Endothelial cell of umbilical vein (primary cell): ENCODE results near the gene CEACAM20. TPM values are rescaled to one million over a fixed set of nuclear protein-coding genes. Genes with fewer than 3 reads are reported as not detected.

ENCODE experiments used
- BruUV-seq: library from RNA; stranded (reverse); fragments of 400-500 nt; replicated peaks from 2 replicates; lab custom pipeline; 2021; lab: Mats Ljungman, UMichigan
- CTCF ChIA-PET: fragments of 300-600, 350-600 bp; sonication (Branson Sonifier 250); formaldehyde crosslinking; loops from one replicate; lab custom pipeline; 2021; ENCODE audit warnings: antibody characterized with exemption, inconsistent platforms; lab: Charles Lee
- POLR2A ChIA-PET: fragments of 300-600, 350-600 bp; sonication (Branson Sonifier 250); formaldehyde crosslinking; loops from one replicate; lab custom pipeline; 2021; ENCODE audit warnings: antibody characterized with exemption, inconsistent platforms; lab: Charles Lee
- DNase-seq: peaks from one replicate; pipeline ENCODE4 v3.0.0-alpha.2; 2011; ENCODE audit warnings: low read depth, low spot score
- FAIRE-seq: peaks from 2 replicates; lab custom pipeline; 2011; peaks lifted over from hg19 to GRCh38; lab: Jason Lieb, UNC
- H2AFZ ChIP-seq: 2 replicates; pipeline ENCODE4 v1.6.0; 2012; ENCODE audit warnings: low read depth, low read length, control low read depth, inconsistent platforms
- H3K27ac ChIP-seq: 2 replicates; pipeline ENCODE4 v1.5.1; 2011; ENCODE audit warnings: low read depth, mild to moderate bottlenecking, control low read depth, low read length, moderate library complexity; ENCODE audit not compliant: insufficient read depth
- H3K27me3 ChIP-seq, 2 experiments: 2 replicates each; pipeline versions ENCODE4 v1.6.0 to v1.6.1; 2011; ENCODE audit warnings: low read length in 2 of 2, mixed read lengths in 1 of 2; ENCODE audit not compliant: control insufficient read depth in 2 of 2, insufficient read depth in 2 of 2
- H3K36me3 ChIP-seq, 2 experiments: 2 replicates in 1 of 2; 3 replicates in 1 of 2; pipeline ENCODE4 v1.5.1; 2011; ENCODE audit warnings: low read length in 2 of 2, mild to moderate bottlenecking in 1 of 2, moderate library complexity in 1 of 2; ENCODE audit not compliant: control insufficient read depth in 2 of 2, insufficient read depth in 2 of 2; ENCODE audit errors: extremely low read depth in 1 of 2
- H3K4me1 ChIP-seq: 3 replicates; pipeline ENCODE4 v1.5.1; 2011; ENCODE audit warnings: mild to moderate bottlenecking, low read length; ENCODE audit not compliant: control insufficient read depth, insufficient read depth; ENCODE audit errors: extremely low read depth
- H3K4me2 ChIP-seq: 2 replicates; pipeline ENCODE4 v1.6.1; 2011; ENCODE audit warnings: low read length, control low read depth, mixed read lengths; ENCODE audit not compliant: insufficient read depth
- H3K4me3 ChIP-seq, 3 experiments: fragments of 200-600 bp in 1 of 3; sonication (generic), shearing (Covaris generic) in 1 of 3; replicated peaks in 1 of 3; 2 replicates each; pipeline ENCODE4 v1.5.1; 2011 to 2016; ENCODE audit warnings: control low read depth in 3 of 3, low read length in 3 of 3, mild to moderate bottlenecking in 2 of 3, inconsistent platforms in 1 of 3, low read depth in 1 of 3, moderate library complexity in 1 of 3; ENCODE audit not compliant: insufficient read depth in 1 of 3
- H3K79me2 ChIP-seq: 2 replicates; pipeline ENCODE4 v1.6.0; 2012; ENCODE audit warnings: low read length, inconsistent platforms; ENCODE audit not compliant: control insufficient read depth, insufficient read depth
- H3K9ac ChIP-seq: replicated peaks from 2 replicates; pipeline ENCODE3; 2011; ENCODE audit warnings: low read length, control low read depth; ENCODE audit not compliant: insufficient read depth; ENCODE audit errors: extremely low read depth
- H3K9me1 ChIP-seq: replicated peaks from 3 replicates; pipeline ENCODE4 v1.6.0; 2011; ENCODE audit warnings: mild to moderate bottlenecking, low read length; ENCODE audit not compliant: control insufficient read depth, insufficient read depth; ENCODE audit errors: extremely low read depth
- H3K9me3 ChIP-seq: replicated peaks from 2 replicates; pipeline ENCODE4 v1.5.1; 2012; ENCODE audit warnings: low read length, inconsistent platforms; ENCODE audit not compliant: control insufficient read depth, insufficient read depth
- H4K20me1 ChIP-seq: replicated peaks from 2 replicates; pipeline ENCODE3; 2011; ENCODE audit warnings: mild to moderate bottlenecking, low read length; ENCODE audit not compliant: control insufficient read depth, insufficient read depth; ENCODE audit errors: extremely low read depth
- CTCF ChIP-seq, 2 donors: IDR thresholded peaks; 1 replicate in 1 of 2; 2 replicates in 1 of 2; pipeline ENCODE4 v1.5.1; 2011; ENCODE audit warnings: low read length in 2 of 2, mild to moderate bottlenecking in 2 of 2, moderate library complexity in 2 of 2, control low read depth in 1 of 2, inconsistent platforms in 1 of 2, low read depth in 1 of 2; ENCODE audit not compliant: insufficient read depth in 1 of 2; ENCODE audit errors: extremely low read depth in 1 of 2
- EZH2 ChIP-seq: IDR thresholded peaks from 2 replicates; pipeline ENCODE4 v1.6.1; 2012; ENCODE audit warnings: borderline replicate concordance, low read depth, mild to moderate bottlenecking, moderate library complexity, low read length, inconsistent platforms; ENCODE audit not compliant: severe bottlenecking
- FOS ChIP-seq: IDR thresholded peaks from 2 replicates; pipeline ENCODE4 v1.6.1; 2011; ENCODE audit warnings: mild to moderate bottlenecking, low read length, moderate library complexity, borderline replicate concordance; ENCODE audit not compliant: insufficient read depth
- GATA2 ChIP-seq: IDR thresholded peaks from 2 replicates; pipeline ENCODE4 v1.7.0; 2011; ENCODE audit warnings: low read depth, mild to moderate bottlenecking, moderate library complexity, mixed read lengths, low read length; ENCODE audit not compliant: insufficient read length, insufficient read depth
- JUN ChIP-seq: IDR thresholded peaks from 2 replicates; pipeline ENCODE4 v1.6.1; 2011; ENCODE audit warnings: borderline replicate concordance, low read depth; ENCODE audit not compliant: insufficient read length, insufficient read depth
- MYC ChIP-seq: IDR thresholded peaks from one replicate; pipeline ENCODE4 v1.6.1; 2011; ENCODE audit warnings: mild to moderate bottlenecking, low read depth, low read length
- POLR2A ChIP-seq: IDR thresholded peaks from 2 replicates; pipeline ENCODE4 v1.6.1; 2012; ENCODE audit warnings: low read depth, mild to moderate bottlenecking, control low read depth, low read length
- POLR2AphosphoS5 ChIP-seq: IDR thresholded peaks from 2 replicates; pipeline ENCODE4 v1.6.1; 2012; ENCODE audit warnings: low read depth, mild to moderate bottlenecking, control low read depth, low read length, moderate library complexity; ENCODE audit not compliant: insufficient read depth
- dilution Hi-C: fragments of 300-500 bp; cut with MboI; formaldehyde crosslinking; loops from one replicate; pipeline ENCODE4 v1.15.0; 2019; ENCODE audit warnings: low sequenced_read_pairs; ENCODE audit not compliant: extremely low pct_ligation_motif_present
- intact Hi-C: fragments of 100-400 bp; cut with micrococcal nuclease; formaldehyde crosslinking; loops from one replicate; pipeline ENCODE4 v1.10.0; 2022
- polyA plus RNA-seq, 4 experiments: library from polyadenylated mRNA; depleted of rRNA in 3 of 4; stranded (reverse) in 3 of 4; unstranded in 1 of 4; fragments of >200 nt; gene quantifications; 2 replicates each; pipeline versions ENCODE4 v1.2.1 to v1.2.3, GENCODE V29; 2011 to 2012; ENCODE audit warnings: missing spikeins in 1 of 4
- total RNA-seq: library from RNA; stranded (reverse); gene quantifications from 2 replicates; pipeline ENCODE4 v1.2.3, GENCODE V29; 2021
- TF ChIP-seq, protein P1 (sequence below): IDR thresholded peaks from 2 replicates; pipeline ENCODE4 v1.6.1; 2011; ENCODE audit not compliant: insufficient read depth, insufficient read length

The CEACAM20 gene
- total and polyA plus RNA-seq, 2 donors (not counting 3 experiments of a cell fraction or from before 2014, with no cell fraction given), result 0.06 TPM; not detected in 1

DNA sequence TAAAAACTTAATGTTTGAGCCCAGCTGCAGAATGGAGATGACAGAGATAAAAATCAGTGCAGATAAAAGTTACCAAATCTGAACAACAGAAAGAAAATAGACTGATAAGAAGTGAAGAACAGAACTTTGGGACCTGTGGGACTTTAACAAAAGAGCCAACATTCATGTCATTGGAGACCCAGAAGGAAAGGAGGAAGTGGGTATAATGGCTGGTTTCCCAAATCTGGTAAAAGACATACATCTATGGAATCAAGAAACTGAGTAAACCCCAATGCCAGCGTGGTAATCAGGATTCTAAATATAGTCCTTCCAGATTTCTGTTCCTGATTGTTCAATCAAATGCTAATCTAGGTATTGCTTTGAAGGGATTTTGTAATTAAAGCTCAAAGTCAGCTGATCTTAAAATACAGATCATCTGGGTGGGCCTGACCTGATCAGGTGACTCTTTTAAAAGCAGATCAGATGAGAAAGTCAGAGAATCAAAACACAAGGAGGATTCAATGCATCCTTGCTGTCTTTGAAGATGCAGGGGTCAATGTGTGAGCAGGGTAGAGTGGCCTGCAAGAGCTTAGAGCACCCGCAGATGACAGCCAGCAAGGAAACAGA lies 25.3 kb upstream of the CEACAM20 start:
- intact Hi-C loops (no loop called here), dilution Hi-C loops (no loop called here)
- TF ChIP-seq MYC (no peak), FOS (no peak), POLR2A (no peak), JUN (no peak), CTCF (IDR thresholded peaks at IDR 0.05; ENCODE audit: extremely low read depth in 1 of 2, insufficient read depth in 1 of 2, low read depth in 1 of 2, low read length in 2 of 2) (no peak), EZH2 (no peak), POLR2AphosphoS5 (no peak), GATA2 (no peak)
- TF ChIP-seq, protein P1, sequence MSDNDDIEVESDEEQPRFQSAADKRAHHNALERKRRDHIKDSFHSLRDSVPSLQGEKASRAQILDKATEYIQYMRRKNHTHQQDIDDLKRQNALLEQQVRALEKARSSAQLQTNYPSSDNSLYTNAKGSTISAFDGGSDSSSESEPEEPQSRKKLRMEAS, result no peak
- Histone ChIP-seq H3K9ac (no peak overlapping the region), H3K4me1 (no peaks in the 10 kb centered on the region), H3K27me3 (peaks cover 0 to 2% of the 10 kb centered on the region in 2 experiments), H3K4me3 (no peak overlapping the region), H2AFZ (no peak overlapping the region), H3K79me2 (no peaks in the 10 kb centered on the region), H3K4me2 (no peak overlapping the region), H3K9me3 (no peaks in the 10 kb centered on the region), H3K9me1 (no peaks in the 10 kb centered on the region), H3K27ac (no peak overlapping the region), H3K36me3 (no peaks in the 10 kb centered on the region), H4K20me1 (no peaks in the 10 kb centered on the region)
- DNase-seq (no peak), FAIRE-seq (no peak)
- BruUV-seq, result no TSS peak
- CTCF ChIA-PET, result interaction anchor here (0.9 to 3.8 kb wide), 3 partner anchors 15 to 56 kb away, joined by 3 to 15 read pairs (median 3); no protein-coding TSS in a partner anchor
- POLR2A ChIA-PET, result no interaction called here
